GM21360 (cell line): ENCODE data around the gene IDH3G.
"Not testable (repeated sequence)": the region's sequence is repeated elsewhere in the genome, so short reads cannot be mapped to it uniquely, and the experiment has no call there.

Source experiments
- ATAC-seq: cut with Tn5 transposase; IDR thresholded peaks from one replicate; pipeline ENCODE4 v1.9.1; 2021; ENCODE audit warnings: mild to moderate bottlenecking, moderate library complexity; ENCODE audit not compliant: unreplicated experiment

IDH3G gene

DNA sequence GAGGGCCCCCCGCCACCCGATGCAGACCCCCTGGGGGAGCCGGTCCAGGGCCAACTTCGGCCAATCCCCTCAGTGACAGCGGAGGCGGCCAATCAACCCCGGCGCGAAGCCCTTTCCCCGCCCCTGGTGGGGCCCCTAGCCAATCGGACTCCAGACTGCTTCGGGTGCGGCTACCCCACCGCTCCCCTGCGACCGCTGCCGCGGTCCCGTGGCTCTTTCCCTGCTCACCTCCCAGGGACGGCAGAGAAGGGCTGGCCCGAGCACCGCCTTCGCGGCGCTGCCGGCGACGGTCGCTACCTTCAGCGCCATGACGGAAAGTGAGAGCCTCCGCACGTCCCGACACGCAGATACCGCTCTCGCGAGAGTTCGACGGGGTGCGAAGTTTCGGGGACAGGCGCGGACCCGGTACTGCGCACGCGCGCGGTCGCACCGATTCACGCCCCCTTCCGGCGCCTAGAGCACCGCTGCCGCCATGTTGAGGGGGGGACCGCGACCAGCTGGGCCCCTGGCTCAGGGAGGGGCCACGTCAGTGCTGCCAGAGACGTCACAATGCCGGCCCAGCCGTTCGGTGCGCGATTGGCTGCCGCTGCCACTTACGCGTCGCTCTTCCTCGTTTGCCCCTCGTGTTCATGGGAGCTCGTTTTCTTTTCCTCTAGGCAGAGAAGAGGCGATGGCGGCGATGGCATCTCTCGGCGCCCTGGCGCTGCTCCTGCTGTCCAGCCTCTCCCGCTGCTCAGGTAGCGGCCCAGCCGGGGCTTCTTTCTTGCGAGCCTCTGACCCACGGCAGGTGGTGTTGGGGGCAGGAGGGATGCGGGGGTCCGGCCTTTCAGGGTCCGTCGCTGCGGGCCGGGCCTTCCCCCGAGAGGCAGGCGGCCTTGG is at the start of gene IDH3G, which contains the start of gene SSR4:
TSS of gene IDH3G (minus strand) at position 358 of the 879 bp plus-strand sequence. CDS start at position 309, 49 bp downstream.
TSS of gene SSR4 (plus strand) at position 651 of the 879 bp plus-strand sequence. CDS start at position 671, 20 bp downstream.
- ATAC-seq: peak; percentile 88

DNA sequence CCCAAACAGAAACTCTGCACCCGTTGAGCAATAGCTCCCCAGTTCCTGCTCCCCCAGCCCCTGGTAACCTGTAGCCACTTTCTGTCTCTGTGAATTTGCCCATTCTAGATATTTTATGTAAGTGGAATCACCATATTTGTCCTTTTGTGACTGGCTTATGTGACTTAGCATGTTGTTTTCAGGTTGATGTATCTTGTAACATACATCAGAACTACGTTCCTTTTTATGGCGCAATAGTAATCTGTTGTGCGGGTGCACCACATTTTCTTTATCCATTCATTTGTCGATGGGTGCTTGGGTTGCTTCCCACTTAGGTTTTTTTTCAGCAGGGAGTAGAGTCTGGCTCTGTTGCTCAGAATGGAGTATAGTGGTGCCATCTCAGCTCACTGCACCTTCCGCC is 42.7 kb upstream of the IDH3G start:
- ATAC-seq: no peak

DNA sequence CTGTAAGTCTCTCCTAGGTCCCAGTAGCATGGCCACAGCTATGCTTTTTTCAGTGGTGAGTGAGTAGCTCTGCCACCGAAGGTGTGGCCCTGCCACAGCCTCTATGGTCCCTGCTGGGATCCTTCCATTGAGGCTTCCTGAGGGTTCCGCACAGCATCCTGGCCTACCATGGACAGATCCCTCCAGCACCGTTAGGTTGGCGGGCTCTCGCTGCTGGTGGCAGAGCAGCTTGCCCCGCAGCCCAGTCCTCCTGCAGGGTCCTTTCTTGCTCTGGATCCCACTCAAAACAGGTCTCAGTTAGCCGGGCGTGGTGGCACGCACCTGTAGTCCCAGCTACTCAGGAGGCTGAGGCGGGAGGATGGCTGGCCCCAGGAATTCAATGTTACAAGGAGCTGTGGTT is 38.6 kb upstream of the IDH3G start:
- no peak for ATAC-seq

DNA sequence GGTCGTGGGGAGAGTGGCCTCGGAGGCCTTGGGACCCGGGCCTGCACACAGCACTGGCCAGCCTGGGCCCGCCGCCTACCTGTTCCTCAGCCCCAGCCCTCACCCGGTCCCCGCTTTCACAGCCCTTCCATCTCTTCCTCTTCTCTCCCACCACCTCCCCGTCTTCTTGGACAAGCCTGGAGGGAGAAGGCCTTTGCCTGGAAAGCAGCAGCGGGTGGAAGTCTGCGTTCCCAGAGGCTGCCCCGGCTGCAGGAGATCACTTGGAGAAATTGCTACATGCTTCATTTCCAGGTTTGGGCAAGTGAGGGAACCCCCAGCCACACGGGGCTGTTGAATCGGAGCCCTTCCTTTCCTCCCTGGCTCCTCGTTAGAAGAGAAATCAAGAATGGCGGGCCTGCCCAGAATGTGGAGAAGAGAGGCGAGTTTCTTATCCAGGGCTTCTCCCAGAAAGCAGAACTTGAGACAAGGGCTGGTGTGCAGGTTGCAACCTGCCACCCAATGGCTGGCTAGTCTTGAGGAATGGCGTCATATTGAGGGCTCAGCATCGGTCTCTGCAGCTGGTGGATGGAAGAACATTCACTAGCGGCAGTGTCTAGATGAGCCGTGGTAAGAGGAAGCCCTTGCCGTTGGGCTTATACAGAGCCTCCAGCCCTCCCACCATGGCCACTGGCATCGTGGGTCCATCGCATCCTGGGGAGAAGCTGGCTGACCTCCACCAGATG is 37.4 kb upstream of the IDH3G start:
- no peak for ATAC-seq

DNA sequence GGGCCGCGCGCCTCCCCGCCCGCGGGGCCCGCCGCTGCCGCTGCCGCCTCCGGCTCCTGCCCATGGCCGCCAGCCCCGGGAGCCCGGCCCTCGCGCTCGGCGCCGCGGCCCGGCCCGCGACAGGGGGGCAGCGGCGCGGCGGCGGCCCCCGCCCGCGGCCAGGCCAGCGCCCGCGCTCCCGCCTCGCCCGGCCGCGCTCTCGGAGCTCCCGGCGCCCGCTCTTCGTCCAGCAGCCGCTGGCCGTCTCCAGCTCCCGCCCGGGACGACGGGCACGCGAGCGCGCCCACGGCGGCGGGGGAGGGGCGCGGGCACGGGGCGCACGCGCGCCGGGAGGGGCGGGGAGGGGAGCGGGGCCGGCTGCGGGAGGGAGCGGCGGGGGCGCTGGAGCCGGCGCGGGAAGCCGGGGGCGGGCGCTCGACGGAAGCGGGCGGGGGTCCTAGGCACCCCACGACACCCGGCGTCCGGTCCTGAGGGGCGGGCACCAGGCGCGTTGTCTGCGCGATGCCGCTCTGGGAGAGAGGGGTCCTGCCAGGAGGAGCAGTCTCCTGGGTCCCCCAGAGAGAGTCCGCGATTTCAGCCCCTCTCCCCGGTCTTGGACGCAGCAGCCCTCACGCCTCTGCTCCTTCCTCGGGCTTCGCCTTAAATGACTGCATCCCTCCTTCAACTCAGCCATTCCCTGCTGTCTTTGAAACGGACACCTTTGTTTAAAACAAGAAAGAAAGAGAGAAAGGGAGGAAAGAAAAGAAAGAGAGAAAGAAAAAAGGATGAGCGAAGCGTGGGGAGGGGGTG is 36.7 kb upstream of the IDH3G start:
- no peak for ATAC-seq

DNA sequence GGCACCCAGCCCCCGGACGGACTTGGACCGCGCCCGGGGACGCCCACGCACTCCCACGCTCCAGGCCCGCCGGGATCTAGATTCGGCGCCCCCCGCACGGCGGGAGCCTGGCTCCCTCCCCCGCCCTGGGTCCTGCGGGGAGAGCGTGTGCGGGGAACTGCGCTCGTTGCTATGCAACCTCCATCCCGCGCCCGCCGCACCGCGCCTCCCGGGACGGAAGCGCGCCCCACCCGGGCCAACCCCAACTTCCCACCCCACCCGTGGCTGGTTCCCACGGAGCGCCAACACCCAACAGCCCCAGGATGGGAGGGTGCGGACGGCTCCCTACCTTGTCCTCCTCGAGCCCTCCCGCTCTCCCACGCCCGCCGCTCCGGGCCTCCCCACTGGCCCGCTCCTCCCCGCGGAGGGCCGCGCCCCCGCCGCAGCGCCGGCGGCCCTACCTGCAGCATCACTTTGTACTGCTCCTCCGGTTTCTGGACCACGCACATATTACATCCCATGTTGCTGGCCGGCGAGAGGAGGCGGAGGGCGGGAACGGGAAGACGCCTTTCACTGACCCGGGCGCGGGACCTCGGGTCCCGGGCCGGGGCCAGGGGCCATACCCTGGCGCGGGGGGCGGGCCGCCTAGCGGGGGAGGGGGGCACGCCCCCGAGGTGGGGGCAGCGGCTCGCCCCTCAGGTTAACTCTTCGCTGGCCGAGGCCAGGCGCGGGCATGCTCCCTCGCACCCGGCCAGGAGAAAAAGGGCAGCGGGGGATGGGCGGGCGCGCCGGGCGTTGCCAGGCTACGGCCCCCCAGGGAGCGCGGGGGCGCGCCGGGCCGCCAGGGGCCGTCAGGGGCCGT is 35.8 kb upstream of the IDH3G start, which contains the start of gene PDZD4:
TSS of gene PDZD4 (minus strand) at position 746 of the 841 bp plus-strand sequence. CDS start at position 500, 246 bp downstream.
- no peak for ATAC-seq

DNA sequence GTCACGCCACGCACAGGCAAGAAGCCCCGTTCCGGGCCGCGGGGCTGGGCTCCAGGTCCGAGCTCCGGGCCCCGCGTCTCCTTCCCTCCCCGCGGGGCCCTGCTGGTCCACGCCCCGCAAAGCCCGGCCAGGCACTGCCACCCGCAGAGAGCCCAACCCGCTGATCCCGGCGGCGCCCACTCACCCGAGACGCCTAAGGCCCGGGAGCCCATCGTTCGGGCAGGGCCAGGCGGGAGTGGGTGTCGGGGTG is 35.3 kb upstream of the IDH3G start:
- ATAC-seq: no peak

DNA sequence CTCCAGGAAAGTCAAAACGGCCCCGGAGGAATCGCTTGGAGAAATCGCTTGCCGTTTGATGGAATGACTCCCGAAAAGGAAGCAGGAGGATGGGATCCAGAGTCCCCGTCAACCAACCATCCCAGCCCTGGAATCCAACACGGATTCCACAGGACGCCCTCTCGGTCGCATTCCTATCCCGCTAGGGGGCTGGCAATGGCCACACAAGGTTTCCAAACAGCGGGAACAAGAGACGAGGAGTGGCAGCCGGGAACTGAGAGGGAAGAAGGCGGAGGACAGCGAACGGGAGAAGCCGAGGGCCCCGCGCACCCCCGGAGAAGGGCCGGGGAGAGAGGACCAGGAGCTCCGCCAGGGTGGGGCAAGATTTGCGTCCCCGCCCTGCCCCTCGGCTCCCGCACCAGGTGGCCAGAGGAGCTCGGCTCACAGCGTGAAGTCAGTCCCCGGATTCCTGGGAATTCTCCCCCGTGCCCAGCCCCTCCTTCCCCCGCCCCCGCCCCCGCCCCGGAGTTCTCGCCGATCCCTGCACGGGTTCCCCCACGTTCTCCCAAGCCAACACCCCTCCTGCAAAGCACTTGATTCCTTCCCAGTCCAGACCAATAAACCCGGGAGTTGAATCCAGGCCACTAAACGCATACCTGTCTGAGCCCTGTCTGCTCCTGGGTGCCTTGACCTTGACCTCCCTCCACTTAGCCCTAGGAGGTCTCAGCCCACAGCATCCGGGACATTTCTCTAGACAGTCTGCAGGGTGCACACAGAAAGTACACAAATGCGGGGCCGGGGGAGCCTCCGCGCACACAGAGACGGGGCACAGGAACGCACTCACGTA is 34.8 kb upstream of the IDH3G start:
- no peak for ATAC-seq

DNA sequence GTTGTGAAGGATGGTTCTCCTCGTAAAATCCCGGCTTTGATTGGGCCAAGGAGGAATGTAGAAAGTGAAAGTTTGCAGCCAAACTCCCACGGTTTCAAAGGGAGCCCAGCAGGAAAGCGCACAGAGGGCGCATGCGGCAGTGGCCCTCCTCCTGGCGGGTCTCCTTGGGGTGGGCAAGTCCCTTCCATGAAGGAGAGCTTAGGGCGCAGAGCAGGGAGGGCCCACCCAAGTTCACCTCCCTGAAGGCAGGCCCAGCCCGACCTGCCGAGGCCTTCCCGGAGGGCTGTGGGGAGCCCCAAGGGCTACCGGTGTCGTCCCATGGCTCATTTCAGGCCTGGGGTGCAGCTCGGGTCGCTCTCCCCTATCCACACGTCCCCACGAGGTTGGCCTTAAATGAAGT is 34.1 kb upstream of the IDH3G start:
- ATAC-seq: no peak

DNA sequence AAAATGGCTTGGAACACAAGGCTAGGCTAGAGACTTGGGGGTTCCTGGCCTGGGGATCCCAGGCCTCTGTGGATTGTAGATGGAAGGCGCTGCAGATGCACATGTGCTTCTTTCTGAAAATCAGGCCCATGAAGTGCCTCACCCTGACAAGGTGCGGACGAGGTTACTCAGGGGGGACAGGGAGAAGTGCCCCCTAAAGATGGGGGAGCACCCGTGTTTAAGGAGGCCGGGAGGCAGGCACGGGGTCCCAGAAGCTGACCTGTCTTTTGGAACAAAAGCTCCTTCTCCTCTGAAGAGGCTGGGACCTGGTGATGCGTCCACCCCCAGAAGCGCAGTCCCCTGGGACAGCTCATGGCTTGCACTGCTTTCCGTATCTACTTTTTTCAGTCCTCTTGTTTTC is 33.7 kb upstream of the IDH3G start:
- no peak for ATAC-seq

DNA sequence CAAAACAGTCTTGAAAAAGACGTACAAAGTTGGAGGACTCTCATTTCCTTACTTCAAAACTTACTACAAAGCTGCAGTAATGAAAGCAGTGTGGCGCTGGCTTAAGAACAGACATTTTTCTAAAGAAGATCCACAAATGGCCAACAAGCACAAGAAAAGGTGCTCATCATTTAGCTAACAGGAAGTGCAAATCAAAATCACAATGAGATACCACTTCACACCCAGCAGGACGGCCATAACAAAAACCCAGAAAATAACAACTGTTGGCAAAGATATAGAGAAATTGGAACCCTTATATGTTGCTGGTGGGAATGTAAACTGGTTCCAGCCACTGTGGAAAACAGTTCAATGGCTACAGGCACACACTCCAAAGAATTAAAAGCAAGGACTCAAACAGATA is 32.8 kb upstream of the IDH3G start:
- ATAC-seq: no peak

DNA sequence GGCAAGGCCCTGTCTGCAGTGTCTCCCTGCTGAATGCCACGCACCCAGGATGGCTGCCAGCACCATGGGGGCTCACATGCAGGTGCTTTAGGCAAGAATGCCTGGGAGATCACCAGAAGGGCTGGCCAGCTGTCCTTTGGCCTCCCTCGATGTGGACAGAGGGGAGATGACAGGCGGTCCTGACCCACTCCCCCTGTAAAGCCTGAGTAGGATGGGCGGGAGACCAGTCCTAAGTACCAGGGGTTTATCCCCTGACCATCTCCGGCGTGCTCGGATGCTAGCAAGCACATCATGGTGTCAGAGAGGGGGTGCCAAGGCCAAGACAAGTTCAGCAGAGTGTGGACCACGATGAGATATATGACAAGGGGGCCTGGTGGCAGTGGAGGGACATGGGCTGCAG is 30.9 kb upstream of the IDH3G start:
- no peak for ATAC-seq

DNA sequence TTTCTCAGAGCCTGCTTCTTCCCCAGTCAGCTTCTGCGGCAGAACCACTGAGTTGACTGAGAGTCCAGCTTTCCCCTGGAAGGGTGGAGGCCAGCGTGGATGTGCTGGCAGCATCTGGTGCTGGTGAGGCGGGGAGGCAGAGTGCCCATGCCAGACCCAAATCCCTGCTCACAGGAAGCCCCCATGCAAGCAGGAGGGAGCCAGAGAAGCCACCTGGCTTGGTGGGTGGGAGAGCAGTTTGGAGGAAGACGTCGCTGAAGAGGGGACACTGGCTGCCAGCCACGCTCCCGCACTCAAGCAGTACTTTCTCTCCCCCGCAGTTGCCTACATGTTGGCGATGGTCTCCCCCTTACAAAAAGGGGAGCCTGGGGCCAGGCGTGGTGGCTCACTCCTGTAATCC is 30.2 kb upstream of the IDH3G start:
- no peak for ATAC-seq

DNA sequence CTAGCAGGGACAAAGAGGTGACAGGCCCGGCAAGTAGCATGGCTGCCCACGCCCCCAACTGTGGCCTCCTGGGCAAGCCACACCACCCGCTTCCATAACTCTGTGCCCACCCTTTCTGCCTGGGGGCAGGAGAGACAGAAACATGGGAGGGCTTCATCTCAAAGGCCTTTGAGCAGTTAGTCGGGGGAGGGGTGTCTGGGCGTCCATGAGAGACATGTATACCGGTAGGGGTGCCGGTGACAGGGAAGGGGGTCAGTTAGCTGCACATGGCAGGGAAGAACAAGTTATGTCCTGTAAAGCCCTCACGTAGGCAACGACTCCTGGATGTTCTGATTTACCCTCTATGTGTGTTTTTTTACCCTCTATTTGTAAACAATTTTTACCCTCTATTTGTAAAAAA is 26.9 kb upstream of the IDH3G start:
- ATAC-seq: no peak

DNA sequence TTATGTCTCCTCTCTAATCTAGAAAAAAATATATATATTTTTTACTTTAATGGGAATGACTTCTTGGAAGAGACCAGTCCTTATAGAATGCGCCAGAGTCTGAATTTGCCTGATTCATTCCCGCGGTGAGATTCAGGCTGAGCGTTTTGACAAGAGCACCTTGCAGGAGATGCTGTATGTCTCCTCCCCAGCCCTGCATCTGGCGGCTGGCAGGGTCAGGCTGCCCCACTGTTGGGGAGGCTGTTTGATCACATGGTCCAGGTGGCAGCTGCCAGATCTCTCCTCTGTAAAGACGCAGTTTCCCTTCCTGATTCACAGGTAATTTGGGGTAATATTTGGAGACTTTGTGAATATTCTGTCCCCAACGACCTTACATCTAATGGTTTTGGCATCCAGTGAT is 26.4 kb upstream of the IDH3G start:
- no peak for ATAC-seq

DNA sequence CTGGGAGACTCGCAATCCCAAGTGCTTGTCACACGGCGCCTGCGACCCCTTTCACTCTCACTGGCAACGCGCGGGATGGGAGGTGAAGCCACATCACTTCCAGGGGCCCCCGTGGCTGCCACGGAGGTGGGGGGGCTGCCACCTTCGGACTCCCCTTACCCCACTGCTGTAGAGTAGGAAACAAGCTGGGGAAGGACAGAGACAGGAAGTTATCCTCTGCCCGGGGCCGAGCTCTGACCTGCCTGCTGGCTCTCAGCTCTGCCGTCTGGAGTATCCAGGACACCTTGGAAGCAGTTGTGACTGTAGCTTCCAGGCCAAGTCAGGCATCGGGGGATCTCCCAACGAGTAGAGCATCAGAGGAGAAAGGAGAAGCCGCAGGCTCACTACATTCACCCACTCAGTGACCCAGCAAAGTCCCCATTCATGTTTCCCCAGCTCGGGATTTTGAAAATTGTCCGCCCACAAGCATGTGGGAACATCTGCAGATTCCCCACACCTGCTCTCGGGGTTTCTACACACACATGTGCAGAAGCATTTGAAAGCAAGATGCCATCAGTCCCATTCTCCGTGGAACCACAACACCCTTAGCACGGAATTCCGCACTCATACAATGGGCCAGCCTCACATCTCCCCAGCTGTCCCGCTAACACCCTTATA is 25.3 kb upstream of the IDH3G start:
- ATAC-seq: no peak

DNA sequence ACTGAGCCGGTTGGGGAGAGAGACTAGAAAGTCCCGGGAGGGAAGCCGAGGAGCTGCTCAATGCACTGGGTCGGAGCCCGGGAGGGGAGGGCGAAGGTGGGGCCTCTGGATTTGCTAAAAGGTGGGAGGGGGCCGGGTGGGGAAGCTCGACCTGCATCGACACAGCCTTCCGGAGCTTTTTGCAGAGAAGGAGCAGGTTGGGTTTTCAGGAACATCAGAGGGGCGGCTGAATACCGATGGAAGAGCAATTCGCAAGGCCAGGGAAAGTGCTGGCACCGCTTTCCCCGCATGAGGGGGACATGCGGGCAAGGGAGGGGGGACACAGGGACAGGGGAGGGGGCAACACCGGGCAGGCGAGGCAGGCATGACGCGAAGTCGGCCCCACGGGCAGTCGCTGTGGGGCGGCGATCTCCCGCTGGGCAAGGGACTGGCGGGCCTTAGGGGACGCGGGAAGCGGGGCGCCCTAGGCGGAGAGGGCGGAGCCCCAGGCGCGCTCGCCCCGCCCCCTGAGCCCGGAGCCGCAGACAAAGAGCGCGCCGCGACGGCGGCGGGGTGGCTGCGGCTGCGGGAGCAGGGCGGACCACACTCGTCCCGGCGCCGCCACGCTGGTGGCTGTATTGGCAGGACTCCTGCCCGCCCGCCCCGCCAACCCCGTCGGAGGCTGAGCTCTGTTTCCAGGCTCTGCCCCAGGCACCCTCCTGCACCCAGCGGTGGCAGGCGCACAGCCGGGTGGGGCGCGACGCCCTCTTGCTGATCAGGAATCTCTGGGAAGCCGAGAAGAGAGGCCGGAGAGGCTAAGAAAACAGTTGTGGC is 24.6 kb upstream of the IDH3G start:
- no peak for ATAC-seq

DNA sequence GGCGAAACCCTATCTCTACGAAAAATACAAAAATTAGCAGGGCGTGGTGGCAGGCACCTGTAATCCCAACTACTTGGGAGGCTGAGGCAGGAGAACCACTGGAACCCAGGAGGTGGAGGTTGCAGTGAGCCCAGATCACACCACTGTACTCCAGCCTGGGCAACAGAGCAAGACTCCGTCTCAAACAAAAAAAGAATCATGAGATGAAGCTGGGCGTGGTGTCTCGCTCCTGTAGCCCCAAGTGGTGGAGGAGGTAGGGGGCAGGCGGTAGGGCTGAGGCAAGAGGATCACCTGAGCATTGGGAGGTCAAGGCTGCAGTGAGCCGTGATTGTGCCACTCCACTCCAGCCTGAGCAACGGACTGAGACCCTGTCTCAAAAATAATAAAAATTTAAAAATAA is 23.9 kb upstream of the IDH3G start:
- not testable (repeated sequence) for ATAC-seq
